Liver (tissue), 9 donors: ENCODE measurements around the gene PAPPA2. TPM values are rescaled to one million over a fixed set of nuclear protein-coding genes. Genes with fewer than 3 reads are reported as not detected.

Source experiments
- DNase-seq: peaks from one replicate; pipeline ENCODE4 v3.0.0-alpha.2; 2017; ENCODE audit warnings: low spot score
- H3K27ac ChIP-seq, 2 donors: one replicate each; pipeline ENCODE4 v1.7.0; 2013; ENCODE audit warnings: inconsistent platforms in 2 of 2, low read length in 2 of 2, control low read depth in 1 of 2, low read depth in 1 of 2, mild to moderate bottlenecking in 1 of 2
- H3K27me3 ChIP-seq, 4 donors: one replicate each; pipeline versions ENCODE4 v1.6.1 to v1.7.0; 2013; ENCODE audit warnings: low read length in 3 of 4, inconsistent platforms in 1 of 4, mild to moderate bottlenecking in 1 of 4, moderate library complexity in 1 of 4; ENCODE audit not compliant: control insufficient read depth in 4 of 4, insufficient read depth in 4 of 4
- H3K36me3 ChIP-seq, 4 donors: one replicate each; pipeline versions ENCODE4 v1.6.1 to v1.7.0; 2013; ENCODE audit warnings: low read length in 3 of 4, mild to moderate bottlenecking in 3 of 4, low read depth in 1 of 4, moderate library complexity in 1 of 4; ENCODE audit not compliant: control insufficient read depth in 4 of 4, insufficient read depth in 3 of 4
- H3K4me1 ChIP-seq, 4 donors: one replicate each; pipeline versions ENCODE4 v1.6.1 to v1.7.0; 2013; ENCODE audit warnings: low read length in 3 of 4, mild to moderate bottlenecking in 3 of 4, moderate library complexity in 1 of 4; ENCODE audit not compliant: control insufficient read depth in 4 of 4, insufficient read depth in 4 of 4
- H3K4me3 ChIP-seq, 3 donors: one replicate each; pipeline versions ENCODE4 v1.6.1 to v1.7.0; 2013; ENCODE audit warnings: low read length in 3 of 3, control low read depth in 1 of 3, low read depth in 1 of 3, mild to moderate bottlenecking in 1 of 3
- H3K9ac ChIP-seq, 2 donors: one replicate each; pipeline ENCODE4 v1.7.0; 2013; ENCODE audit warnings: low read length in 2 of 2, mild to moderate bottlenecking in 2 of 2, moderate library complexity in 2 of 2, control low read depth in 1 of 2, low read depth in 1 of 2
- H3K9me3 ChIP-seq, 4 donors: one replicate each; pipeline versions ENCODE4 v1.6.1 to v1.7.0; 2013; ENCODE audit warnings: low read length in 3 of 4; ENCODE audit not compliant: control insufficient read depth in 4 of 4
- ATF3 ChIP-seq: IDR thresholded peaks from 2 replicates; pipeline ENCODE4 v1.6.1; 2016; ENCODE audit warnings: antibody characterized with exemption
- CTCF ChIP-seq: fragments of 150-350 bp; IDR thresholded peaks from 2 replicates; pipeline ENCODE4 v1.5.1; 2017; ENCODE audit warnings: improper control_type of control experiment, low read depth, low read length; ENCODE audit not compliant: missing input control
- EGR1 ChIP-seq, 2 donors: IDR thresholded peaks; 2 replicates each; pipeline ENCODE4 v1.6.1; 2016 to 2018; ENCODE audit warnings: antibody characterized with exemption in 2 of 2, low read depth in 2 of 2
- FOXA1 ChIP-seq: IDR thresholded peaks from 2 replicates; pipeline ENCODE4 v1.6.1; 2016; ENCODE audit warnings: antibody characterized with exemption
- FOXA2 ChIP-seq: IDR thresholded peaks from 2 replicates; pipeline ENCODE4 v1.6.1; 2016; ENCODE audit warnings: antibody characterized with exemption
- HNF4A ChIP-seq, 2 donors: conservative IDR thresholded peaks; 2 replicates each; pipeline ENCODE4 v1.6.1; 2016; ENCODE audit warnings: antibody characterized with exemption in 2 of 2, mild to moderate bottlenecking in 2 of 2
- JUND ChIP-seq, 2 donors: IDR thresholded peaks; 2 replicates each; pipeline ENCODE4 v1.6.1; 2016; ENCODE audit warnings: antibody characterized with exemption in 2 of 2
- MAX ChIP-seq: IDR thresholded peaks from 2 replicates; pipeline ENCODE4 v1.6.1; 2016; ENCODE audit warnings: antibody characterized with exemption
- NR2F2 ChIP-seq: IDR thresholded peaks from 2 replicates; pipeline ENCODE4 v1.6.1; 2016; ENCODE audit warnings: antibody characterized with exemption
- RAD21 ChIP-seq, 2 donors: IDR thresholded peaks; 2 replicates each; pipeline ENCODE4 v1.6.1; 2016; ENCODE audit warnings: antibody characterized with exemption in 2 of 2, mild to moderate bottlenecking in 2 of 2
- REST ChIP-seq: IDR thresholded peaks from 2 replicates; pipeline ENCODE4 v1.6.1; 2016; ENCODE audit warnings: antibody characterized with exemption, mild to moderate bottlenecking
- RXRA ChIP-seq, 2 donors: IDR thresholded peaks; 2 replicates each; pipeline ENCODE4 v1.6.1; 2017 to 2018; ENCODE audit warnings: antibody characterized with exemption in 2 of 2, mild to moderate bottlenecking in 1 of 2
- SP1 ChIP-seq: IDR thresholded peaks from 2 replicates; pipeline ENCODE4 v1.6.1; 2018; ENCODE audit warnings: antibody characterized with exemption, mild to moderate bottlenecking
- YY1 ChIP-seq: IDR thresholded peaks from 2 replicates; pipeline ENCODE4 v1.6.1; 2016; ENCODE audit warnings: antibody characterized with exemption, mild to moderate bottlenecking
- ZBTB33 ChIP-seq: IDR thresholded peaks from 2 replicates; pipeline ENCODE4 v1.6.1; 2016; ENCODE audit warnings: antibody characterized with exemption
- WGBS: extraction: QIAGEN DNeasy Blood & Tissue Kit; methylation state at CpG from one replicate; pipeline ENCODE4 v1.1.7; 2013; 5-methylcytosine and 5-hydroxymethylcytosine counted together
- polyA plus RNA-seq, 2 donors: library from polyadenylated mRNA; stranded (reverse) in 1 of 2; unstranded in 1 of 2; fragments of 200-250 nt in 1 of 2; fragments of >200 nt in 1 of 2; fragmentation: Nextera tagmentation in 1 of 2; extraction: Ambion mirVana in 1 of 2; gene quantifications; one replicate each; pipeline versions ENCODE4 v1.2.1 to v1.2.3, GENCODE V29; 2013 to 2015
- total RNA-seq, 2 donors: library from RNA; depleted of rRNA; stranded (reverse); fragments of >200 nt; gene quantifications; one replicate each; pipeline ENCODE4 v1.2.3, GENCODE V29; 2014
- donor health status: healthy.
- donor health status: healthy.
- donor health status: healthy.
- donor health status: healthy.
- donor health status: healthy.

Gene PAPPA2
- total and polyA plus RNA-seq, 4 donors = 0.19 to 27.2 (median 13.4) TPM

- DNase-seq = no peak
- Histone ChIP-seq H3K9me3 (peaks cover 5 to 27% (median 11%) of the 10 kb centered on the region in 4 donors), H3K27me3 (no peaks in the 10 kb centered on the region), H3K4me1 (no peaks in the 10 kb centered on the region), H3K4me3 (no peak overlapping the region), H3K27ac (no peak overlapping the region), H3K9ac (no peak overlapping the region), H3K36me3 (no peaks in the 10 kb centered on the region)
- no peak for TF ChIP-seq ZBTB33
- no peak for TF ChIP-seq ATF3
- no peak for TF ChIP-seq CTCF
- TF ChIP-seq EGR1 (IDR thresholded peaks at IDR 0.05; ENCODE audit: low read depth in 2 of 2) = no peak
- no peak for TF ChIP-seq JUND (IDR thresholded peaks at IDR 0.05)
- no peak for TF ChIP-seq RAD21 (IDR thresholded peaks at IDR 0.05)
- no peak for TF ChIP-seq HNF4A (conservative IDR thresholded peaks at IDR 0.05)
- no peak for TF ChIP-seq MAX
- no peak for TF ChIP-seq YY1
- TF ChIP-seq NR2F2 = no peak
- TF ChIP-seq FOXA1 = no peak
- TF ChIP-seq FOXA2 = no peak
- no peak for TF ChIP-seq REST
- TF ChIP-seq RXRA (IDR thresholded peaks at IDR 0.05) = no peak
- 70% methylated on average over 6 of the region's 6 CpGs for WGBS
Measured at GRCh38 chr1:176539018-176539417, 76.0 kb downstream of the PAPPA2 start.

GRCh38 chr1:176540428-176540827 is 77.5 kb downstream of the PAPPA2 start:
- Histone ChIP-seq H3K27ac (no peak overlapping the region), H3K4me1 (no peaks in the 10 kb centered on the region), H3K4me3 (no peak overlapping the region), H3K9me3 (peaks cover 5 to 27% (median 11%) of the 10 kb centered on the region in 4 donors), H3K36me3 (no peaks in the 10 kb centered on the region), H3K27me3 (no peaks in the 10 kb centered on the region), H3K9ac (no peak overlapping the region)
- 95% methylated on average over 1 of the region's 1 CpG for WGBS
- DNase-seq = no peak
- TF ChIP-seq MAX (no peak), YY1 (no peak), SP1 (no peak), FOXA1 (no peak), HNF4A (conservative IDR thresholded peaks at IDR 0.05) (no peak), ZBTB33 (no peak), FOXA2 (no peak)
